ENCODE data around the gene CSNK1G3. TPM values are rescaled to one million over a fixed set of nuclear protein-coding genes. Genes with fewer than 3 reads are reported as not detected.

Gene CSNK1G3
- total RNA-seq, 1 experiment from 2014 or later: 48.3 TPM

GRCh38 chr5:123599171-123599570, 87.2 kb downstream of the CSNK1G3 start:
- Histone ChIP-seq H3K4me1 (ENCODE audit: insufficient read depth, low read length) (no peaks in the 10 kb centered on the region), H3K9me3 (ENCODE audit: control insufficient read depth, low read depth, low read length) (no peaks in the 10 kb centered on the region), H3K4ac (ENCODE audit: low read depth, low read length) (no peak overlapping the region), H4K20me1 (ENCODE audit: control insufficient read depth, insufficient read depth, insufficient read length) (no peaks in the 10 kb centered on the region), H3K9ac (ENCODE audit: extremely low read depth, insufficient read length, low read length) (no peak overlapping the region), H3K79me1 (ENCODE audit: insufficient read depth, low read depth, low read length, poor library complexity, severe bottlenecking) (no peaks in the 10 kb centered on the region), H2BK5ac (ENCODE audit: insufficient read length, low read length) (no peak overlapping the region), H4K5ac (ENCODE audit: insufficient read length, low read depth, low read length) (no peak overlapping the region), H2BK12ac (ENCODE audit: insufficient read length, low read depth, low read length) (no peak overlapping the region), H2AFZ (ENCODE audit: low read length) (no peak overlapping the region), H3T11ph (ENCODE audit: low read length) (no peak overlapping the region), H3K4me2 (ENCODE audit: insufficient read depth, insufficient read length, low read length) (no peak overlapping the region), H3K23ac (ENCODE audit: insufficient read length, low read depth, low read length) (no peak overlapping the region), H3K27ac (ENCODE audit: insufficient read length, low read depth, low read length) (no peak overlapping the region), H3K14ac (ENCODE audit: insufficient read depth, low read length) (no peak overlapping the region), H2BK120ac (ENCODE audit: low read depth, low read length, poor library complexity, severe bottlenecking) (no peak overlapping the region), H2AK5ac (ENCODE audit: insufficient read length, low read length) (no peak overlapping the region), H3K23me2 (ENCODE audit: insufficient read length, low read depth, low read length, poor library complexity, severe bottlenecking) (no peaks in the 10 kb centered on the region), H2BK15ac (ENCODE audit: low read depth, low read length) (no peak overlapping the region), H2BK20ac (ENCODE audit: low read depth, low read length, poor library complexity, severe bottlenecking) (no peak overlapping the region), H4K91ac (ENCODE audit: insufficient read length, low read depth, low read length) (no peak overlapping the region), H3K27me3 (ENCODE audit: insufficient read depth, low read length) (no peaks in the 10 kb centered on the region), H3K79me2 (ENCODE audit: insufficient read depth, low read length) (no peaks in the 10 kb centered on the region), H3K18ac (ENCODE audit: insufficient read length, low read depth, low read length) (no peak overlapping the region), H4K8ac (replicated peaks; ENCODE audit: insufficient read length, low read depth, low read length) (no peak overlapping the region), H3K56ac (ENCODE audit: insufficient read length, low read depth, low read length) (no peak overlapping the region)
- no CpG with 5 or more reads among the region's 2 CpGs for WGBS (ENCODE audit: extremely low coverage, insufficient read length, low lambda C conversion rate)
- Mint-ChIP-seq H3K27ac (no peak overlapping the region), H3K4me1 (peaks cover 7 to 9% of the 10 kb centered on the region in 2 experiments), H3K36me3 (ENCODE audit: insufficient read depth in 1 of 3, low read depth in 3 of 3) (peaks cover 0 to 8% (median 4%) of the 10 kb centered on the region in 3 experiments; a peak in 5 of 7 replicates), H3K4me3 (no peak overlapping the region), H3K9me3 (no peaks in the 10 kb centered on the region), H3K27me3 (ENCODE audit: low read depth) (no peaks in the 10 kb centered on the region)
- no peak for TF ChIP-seq CTCF (conservative IDR thresholded peaks at IDR 0.05)
- no peak for DNase-seq

All from H9 (cell line).